Endothelial cell of umbilical vein (primary cell): ENCODE measurements around the gene METTL21A. TPM values are rescaled to one million over a fixed set of nuclear protein-coding genes. Genes with fewer than 3 reads are reported as not detected.

Source experiments
- BruUV-seq: library from RNA; stranded (reverse); fragments of 400-500 nt; replicated peaks from 2 replicates; lab custom pipeline; 2021; lab: Mats Ljungman, UMichigan
- CTCF ChIA-PET: fragments of 300-600, 350-600 bp; sonication (Branson Sonifier 250); formaldehyde crosslinking; loops from one replicate; lab custom pipeline; 2021; ENCODE audit warnings: antibody characterized with exemption, inconsistent platforms; lab: Charles Lee
- POLR2A ChIA-PET: fragments of 300-600, 350-600 bp; sonication (Branson Sonifier 250); formaldehyde crosslinking; loops from one replicate; lab custom pipeline; 2021; ENCODE audit warnings: antibody characterized with exemption, inconsistent platforms; lab: Charles Lee
- DNase-seq: peaks from one replicate; pipeline ENCODE4 v3.0.0-alpha.2; 2011; ENCODE audit warnings: low read depth, low spot score
- FAIRE-seq: peaks from 2 replicates; lab custom pipeline; 2011; peaks lifted over from hg19 to GRCh38; lab: Jason Lieb, UNC
- H2AFZ ChIP-seq: 2 replicates; pipeline ENCODE4 v1.6.0; 2012; ENCODE audit warnings: low read depth, low read length, control low read depth, inconsistent platforms
- H3K27ac ChIP-seq: 2 replicates; pipeline ENCODE4 v1.5.1; 2011; ENCODE audit warnings: low read depth, mild to moderate bottlenecking, control low read depth, low read length, moderate library complexity; ENCODE audit not compliant: insufficient read depth
- H3K27me3 ChIP-seq, 2 experiments: 2 replicates each; pipeline versions ENCODE4 v1.6.0 to v1.6.1; 2011; ENCODE audit warnings: low read length in 2 of 2, mixed read lengths in 1 of 2; ENCODE audit not compliant: control insufficient read depth in 2 of 2, insufficient read depth in 2 of 2
- H3K36me3 ChIP-seq, 2 experiments: 2 replicates in 1 of 2; 3 replicates in 1 of 2; pipeline ENCODE4 v1.5.1; 2011; ENCODE audit warnings: low read length in 2 of 2, mild to moderate bottlenecking in 1 of 2, moderate library complexity in 1 of 2; ENCODE audit not compliant: control insufficient read depth in 2 of 2, insufficient read depth in 2 of 2; ENCODE audit errors: extremely low read depth in 1 of 2
- H3K4me1 ChIP-seq: 3 replicates; pipeline ENCODE4 v1.5.1; 2011; ENCODE audit warnings: mild to moderate bottlenecking, low read length; ENCODE audit not compliant: control insufficient read depth, insufficient read depth; ENCODE audit errors: extremely low read depth
- H3K4me2 ChIP-seq: 2 replicates; pipeline ENCODE4 v1.6.1; 2011; ENCODE audit warnings: low read length, control low read depth, mixed read lengths; ENCODE audit not compliant: insufficient read depth
- H3K4me3 ChIP-seq, 3 experiments: fragments of 200-600 bp in 1 of 3; sonication (generic), shearing (Covaris generic) in 1 of 3; replicated peaks in 1 of 3; 2 replicates each; pipeline ENCODE4 v1.5.1; 2011 to 2016; ENCODE audit warnings: control low read depth in 3 of 3, low read length in 3 of 3, mild to moderate bottlenecking in 2 of 3, inconsistent platforms in 1 of 3, low read depth in 1 of 3, moderate library complexity in 1 of 3; ENCODE audit not compliant: insufficient read depth in 1 of 3
- H3K79me2 ChIP-seq: 2 replicates; pipeline ENCODE4 v1.6.0; 2012; ENCODE audit warnings: low read length, inconsistent platforms; ENCODE audit not compliant: control insufficient read depth, insufficient read depth
- H3K9ac ChIP-seq: replicated peaks from 2 replicates; pipeline ENCODE3; 2011; ENCODE audit warnings: low read length, control low read depth; ENCODE audit not compliant: insufficient read depth; ENCODE audit errors: extremely low read depth
- H3K9me1 ChIP-seq: replicated peaks from 3 replicates; pipeline ENCODE4 v1.6.0; 2011; ENCODE audit warnings: mild to moderate bottlenecking, low read length; ENCODE audit not compliant: control insufficient read depth, insufficient read depth; ENCODE audit errors: extremely low read depth
- H3K9me3 ChIP-seq: replicated peaks from 2 replicates; pipeline ENCODE4 v1.5.1; 2012; ENCODE audit warnings: low read length, inconsistent platforms; ENCODE audit not compliant: control insufficient read depth, insufficient read depth
- H4K20me1 ChIP-seq: replicated peaks from 2 replicates; pipeline ENCODE3; 2011; ENCODE audit warnings: mild to moderate bottlenecking, low read length; ENCODE audit not compliant: control insufficient read depth, insufficient read depth; ENCODE audit errors: extremely low read depth
- CTCF ChIP-seq, 2 donors: IDR thresholded peaks; 1 replicate in 1 of 2; 2 replicates in 1 of 2; pipeline ENCODE4 v1.5.1; 2011; ENCODE audit warnings: low read length in 2 of 2, mild to moderate bottlenecking in 2 of 2, moderate library complexity in 2 of 2, control low read depth in 1 of 2, inconsistent platforms in 1 of 2, low read depth in 1 of 2; ENCODE audit not compliant: insufficient read depth in 1 of 2; ENCODE audit errors: extremely low read depth in 1 of 2
- EZH2 ChIP-seq: IDR thresholded peaks from 2 replicates; pipeline ENCODE4 v1.6.1; 2012; ENCODE audit warnings: borderline replicate concordance, low read depth, mild to moderate bottlenecking, moderate library complexity, low read length, inconsistent platforms; ENCODE audit not compliant: severe bottlenecking
- FOS ChIP-seq: IDR thresholded peaks from 2 replicates; pipeline ENCODE4 v1.6.1; 2011; ENCODE audit warnings: mild to moderate bottlenecking, low read length, moderate library complexity, borderline replicate concordance; ENCODE audit not compliant: insufficient read depth
- GATA2 ChIP-seq: IDR thresholded peaks from 2 replicates; pipeline ENCODE4 v1.7.0; 2011; ENCODE audit warnings: low read depth, mild to moderate bottlenecking, moderate library complexity, mixed read lengths, low read length; ENCODE audit not compliant: insufficient read length, insufficient read depth
- JUN ChIP-seq: IDR thresholded peaks from 2 replicates; pipeline ENCODE4 v1.6.1; 2011; ENCODE audit warnings: borderline replicate concordance, low read depth; ENCODE audit not compliant: insufficient read length, insufficient read depth
- MAX ChIP-seq: IDR thresholded peaks from 2 replicates; pipeline ENCODE4 v1.6.1; 2011; ENCODE audit not compliant: insufficient read depth, insufficient read length
- MYC ChIP-seq: IDR thresholded peaks from one replicate; pipeline ENCODE4 v1.6.1; 2011; ENCODE audit warnings: mild to moderate bottlenecking, low read depth, low read length
- POLR2A ChIP-seq: IDR thresholded peaks from 2 replicates; pipeline ENCODE4 v1.6.1; 2012; ENCODE audit warnings: low read depth, mild to moderate bottlenecking, control low read depth, low read length
- POLR2AphosphoS5 ChIP-seq: IDR thresholded peaks from 2 replicates; pipeline ENCODE4 v1.6.1; 2012; ENCODE audit warnings: low read depth, mild to moderate bottlenecking, control low read depth, low read length, moderate library complexity; ENCODE audit not compliant: insufficient read depth
- dilution Hi-C: fragments of 300-500 bp; cut with MboI; formaldehyde crosslinking; loops from one replicate; pipeline ENCODE4 v1.15.0; 2019; ENCODE audit warnings: low sequenced_read_pairs; ENCODE audit not compliant: extremely low pct_ligation_motif_present
- intact Hi-C: fragments of 100-400 bp; cut with micrococcal nuclease; formaldehyde crosslinking; loops from one replicate; pipeline ENCODE4 v1.10.0; 2022
- polyA plus RNA-seq, 4 experiments: library from polyadenylated mRNA; depleted of rRNA in 3 of 4; stranded (reverse) in 3 of 4; unstranded in 1 of 4; fragments of >200 nt; gene quantifications; 2 replicates each; pipeline versions ENCODE4 v1.2.1 to v1.2.3, GENCODE V29; 2011 to 2012; ENCODE audit warnings: missing spikeins in 1 of 4
- total RNA-seq: library from RNA; stranded (reverse); gene quantifications from 2 replicates; pipeline ENCODE4 v1.2.3, GENCODE V29; 2021

METTL21A gene
- total and polyA plus RNA-seq, 2 donors (not counting 3 experiments of a cell fraction or from before 2014, with no cell fraction given) = 11.6 to 14.0 TPM

- intact Hi-C loops = no loop called here
- H2AFZ ChIP-seq = no peak overlapping the region
- no peaks in the 10 kb centered on the region for H3K79me2 ChIP-seq
- no peaks in the 10 kb centered on the region for H3K9me3 ChIP-seq
- no peak overlapping the region for H3K9ac ChIP-seq
- ChIA-PET POLR2A (interaction anchor here (0.6 kb wide), 1 partner anchor 88 kb away, joined by 10 read pairs; no protein-coding TSS in a partner anchor), CTCF (interaction anchor here (1.1 kb wide), 1 partner anchor 9 kb away, joined by 8 read pairs; the partner anchor contains the start of gene METTL21A)
- FAIRE-seq = no peak
- H3K4me1 ChIP-seq = peaks cover 18% of the 10 kb centered on the region
- no peaks in the 10 kb centered on the region for H3K27me3 ChIP-seq
- H3K9me1 ChIP-seq = no peaks in the 10 kb centered on the region
- BruUV-seq = no TSS peak
- TF ChIP-seq JUN = no peak
- no peak for TF ChIP-seq FOS
- no peak for TF ChIP-seq MAX
- TF ChIP-seq GATA2 = no peak
- TF ChIP-seq MYC = no peak
- no peak for TF ChIP-seq EZH2
- H3K4me2 ChIP-seq = no peak overlapping the region
- peak overlapping the region; percentile 73 for H3K27ac ChIP-seq
- no peaks in the 10 kb centered on the region for H3K36me3 ChIP-seq
- dilution Hi-C loops = no loop called here
- peak; percentile 21 for DNase-seq
- H4K20me1 ChIP-seq = no peaks in the 10 kb centered on the region
- no peak overlapping the region for H3K4me3 ChIP-seq
Measured at GRCh38 chr2:207616185-207616584, 9.0 kb downstream of the METTL21A start.

GRCh38 chr2:207614824-207615223 is 10.4 kb downstream of the METTL21A start:
- CTCF ChIA-PET = no interaction called here
- Histone ChIP-seq H3K4me1 (peaks cover 18% of the 10 kb centered on the region), H2AFZ (no peak overlapping the region), H3K27me3 (no peaks in the 10 kb centered on the region), H3K4me3 (no peak overlapping the region), H3K9me3 (no peaks in the 10 kb centered on the region), H3K9ac (no peak overlapping the region), H3K79me2 (no peaks in the 10 kb centered on the region), H4K20me1 (no peaks in the 10 kb centered on the region), H3K36me3 (no peaks in the 10 kb centered on the region), H3K4me2 (no peak overlapping the region), H3K9me1 (no peaks in the 10 kb centered on the region), H3K27ac (no peak overlapping the region)
- intact Hi-C loops (no loop called here), dilution Hi-C loops (no loop called here)
- BruUV-seq = no TSS peak
- POLR2A ChIA-PET = no interaction called here
- FAIRE-seq (no peak), DNase-seq (no peak)
- TF ChIP-seq GATA2 (no peak), EZH2 (no peak), POLR2A (no peak), CTCF (IDR thresholded peaks at IDR 0.05; ENCODE audit: extremely low read depth in 1 of 2, insufficient read depth in 1 of 2, low read depth in 1 of 2, low read length in 2 of 2) (no peak), MYC (no peak), POLR2AphosphoS5 (no peak), MAX (no peak), FOS (no peak), JUN (no peak)
